H1 (cell line): ENCODE data around the gene SBF1. TPM values are rescaled to one million over a fixed set of nuclear protein-coding genes. Genes with fewer than 3 reads are reported as not detected.

Experiments used
- CTCF ChIA-PET: fragments of 300-600 bp; sonication (Branson Sonifier 250); formaldehyde crosslinking; loops from one replicate; lab custom pipeline; 2021; ENCODE audit not compliant: partially characterized antibody; lab: Charles Lee
- POLR2A ChIA-PET: fragments of 300-600 bp; sonication (Branson Sonifier 250); formaldehyde crosslinking; loops from one replicate; lab custom pipeline; 2021; ENCODE audit warnings: inconsistent platforms; ENCODE audit not compliant: partially characterized antibody; lab: Charles Lee
- DNase-seq, 2 experiments: peaks; one replicate each; pipeline versions ENCODE4 v3.0.0 to v3.0.0-alpha.2; 2010 to 2022; ENCODE audit warnings: low spot score in 2 of 2, low read depth in 1 of 2, mixed read lengths in 1 of 2
- FAIRE-seq: peaks from 2 replicates; lab custom pipeline; 2011; peaks lifted over from hg19 to GRCh38; lab: Jason Lieb, UNC
- H2AFZ ChIP-seq: 2 replicates; pipeline ENCODE4 v1.8.1; 2012; ENCODE audit warnings: low read length, inconsistent platforms
- H2AK5ac ChIP-seq: 2 replicates; pipeline ENCODE4 v1.6.1; 2013; ENCODE audit warnings: low read depth, low read length
- H2BK120ac ChIP-seq: replicated peaks from 2 replicates; pipeline ENCODE3; 2013; ENCODE audit warnings: low read depth, low read length, inconsistent platforms
- H2BK12ac ChIP-seq: 2 replicates; pipeline ENCODE4 v1.6.1; 2013; ENCODE audit warnings: low read depth, low read length
- H2BK15ac ChIP-seq: 2 replicates; pipeline ENCODE4 v1.6.1; 2013; ENCODE audit warnings: low read length
- H2BK20ac ChIP-seq: 2 replicates; pipeline ENCODE4 v1.6.1; 2013; ENCODE audit warnings: low read length
- H2BK5ac ChIP-seq: 2 replicates; pipeline ENCODE4 v1.6.1; 2013; ENCODE audit warnings: low read depth, low read length
- H3K14ac ChIP-seq: 2 replicates; pipeline ENCODE4 v1.6.1; 2013; ENCODE audit warnings: inconsistent platforms; ENCODE audit not compliant: insufficient read length
- H3K18ac ChIP-seq: 2 replicates; pipeline ENCODE4 v1.6.1; 2013; ENCODE audit warnings: low read length; ENCODE audit errors: extremely low read depth
- H3K23ac ChIP-seq: 2 replicates; pipeline ENCODE4 v1.6.1; 2013; ENCODE audit warnings: inconsistent platforms; ENCODE audit not compliant: insufficient read length
- H3K23me2 ChIP-seq: 2 replicates; pipeline ENCODE4 v1.6.1; 2013; ENCODE audit warnings: low read depth, low read length
- H3K27ac ChIP-seq: 2 replicates; pipeline ENCODE4 v1.6.1; 2011; ENCODE audit warnings: low read depth, low read length, inconsistent platforms
- H3K27me3 ChIP-seq, 4 experiments: replicated peaks in 1 of 4; 1 replicate in 1 of 4; 2 replicates in 3 of 4; pipeline versions ENCODE4 v1.6.1 to v1.8.1; 2011 to 2013; ENCODE audit warnings: low read length in 3 of 4, mild to moderate bottlenecking in 3 of 4, inconsistent platforms in 2 of 4, mixed read lengths in 2 of 4, moderate library complexity in 1 of 4; ENCODE audit not compliant: control insufficient read depth in 3 of 4, insufficient read depth in 3 of 4; ENCODE audit errors: extremely low read depth in 1 of 4
- H3K36me3 ChIP-seq, 4 experiments: 2 replicates each; pipeline versions ENCODE4 v1.6.1 to v1.8.1; 2011 to 2013; ENCODE audit warnings: mild to moderate bottlenecking in 4 of 4, low read length in 3 of 4, moderate library complexity in 2 of 4, control low read depth in 1 of 4, inconsistent platforms in 1 of 4; ENCODE audit not compliant: insufficient read depth in 4 of 4, control insufficient read depth in 2 of 4
- H3K4ac ChIP-seq: replicated peaks from 2 replicates; pipeline ENCODE3; 2013; ENCODE audit warnings: low read length, low read depth, mixed read lengths, inconsistent platforms; ENCODE audit not compliant: insufficient read length
- H3K4me1 ChIP-seq, 4 experiments: replicated peaks in 1 of 4; 1 replicate in 1 of 4; 2 replicates in 3 of 4; pipeline versions ENCODE4 v1.6.1 to v1.8.1; 2011 to 2013; ENCODE audit warnings: low read length in 3 of 4, inconsistent platforms in 2 of 4, mixed read lengths in 1 of 4; ENCODE audit not compliant: insufficient read depth in 4 of 4, control insufficient read depth in 3 of 4
- H3K4me2 ChIP-seq, 2 experiments: 2 replicates each; pipeline versions ENCODE4 v1.6.1 to v1.8.1; 2011 to 2013; ENCODE audit warnings: low read depth in 2 of 2, low read length in 2 of 2, control low read depth in 1 of 2, inconsistent platforms in 1 of 2, mild to moderate bottlenecking in 1 of 2; ENCODE audit not compliant: insufficient read depth in 1 of 2
- H3K4me3 ChIP-seq, 4 experiments: fragments of 200-600, 300-600 bp in 1 of 4; sonication (generic), shearing (Covaris generic), sonication (Bioruptor Twin) in 1 of 4; 2 replicates each; pipeline versions ENCODE4 v1.5.1 to v1.8.1; 2011 to 2016; ENCODE audit warnings: low read length in 4 of 4, low read depth in 3 of 4, control low read depth in 2 of 4, inconsistent platforms in 2 of 4, mild to moderate bottlenecking in 2 of 4, mixed read lengths in 1 of 4, moderate library complexity in 1 of 4; ENCODE audit not compliant: insufficient read depth in 2 of 4; ENCODE audit errors: extremely low read depth in 1 of 4
- H3K56ac ChIP-seq: replicated peaks from 2 replicates; pipeline ENCODE3; 2013; ENCODE audit warnings: low read depth, mild to moderate bottlenecking, mixed read lengths, low read length, inconsistent platforms; ENCODE audit not compliant: insufficient read length
- H3K79me1 ChIP-seq: 2 replicates; pipeline ENCODE4 v1.6.1; 2013; ENCODE audit warnings: low read depth, low read length, control low read depth
- H3K79me2 ChIP-seq, 2 experiments: 2 replicates each; pipeline versions ENCODE4 v1.6.1 to v1.8.1; 2012 to 2013; ENCODE audit warnings: low read length in 2 of 2, mild to moderate bottlenecking in 2 of 2, inconsistent platforms in 1 of 2; ENCODE audit not compliant: insufficient read depth in 2 of 2, control insufficient read depth in 1 of 2
- H3K9ac ChIP-seq, 4 experiments: replicated peaks in 1 of 4; 1 replicate in 1 of 4; 2 replicates in 3 of 4; pipeline versions ENCODE4 v1.6.1 to v1.8.1; 2011 to 2013; ENCODE audit warnings: low read depth in 3 of 4, low read length in 3 of 4, control low read depth in 2 of 4, mild to moderate bottlenecking in 2 of 4, moderate library complexity in 2 of 4, inconsistent platforms in 1 of 4; ENCODE audit errors: extremely low read depth in 1 of 4
- H3K9me3 ChIP-seq, 2 experiments: 2 replicates each; pipeline versions ENCODE4 v1.6.1 to v1.8.1; 2012 to 2013; ENCODE audit warnings: mild to moderate bottlenecking in 2 of 2, moderate library complexity in 2 of 2, control low read depth in 1 of 2, inconsistent platforms in 1 of 2, low read depth in 1 of 2, low read length in 1 of 2, mixed read lengths in 1 of 2; ENCODE audit not compliant: insufficient read depth in 2 of 2
- H4K20me1 ChIP-seq, 2 experiments: replicated peaks in 1 of 2; 2 replicates each; pipeline versions ENCODE3 to v1.8.1; 2011 to 2013; ENCODE audit warnings: inconsistent platforms in 2 of 2, low read length in 2 of 2, mild to moderate bottlenecking in 1 of 2; ENCODE audit not compliant: insufficient read depth in 2 of 2, control insufficient read depth in 1 of 2
- H4K5ac ChIP-seq: 2 replicates; pipeline ENCODE4 v1.6.1; 2013; ENCODE audit warnings: low read length, low read depth, mixed read lengths, inconsistent platforms; ENCODE audit not compliant: insufficient read length
- H4K8ac ChIP-seq: 2 replicates; pipeline ENCODE4 v1.8.0; 2013; ENCODE audit warnings: mild to moderate bottlenecking, moderate library complexity, low read length, inconsistent platforms; ENCODE audit not compliant: insufficient read depth; ENCODE audit errors: extremely low read depth
- H4K91ac ChIP-seq: replicated peaks from 2 replicates; pipeline ENCODE3; 2013; ENCODE audit warnings: low read length, mixed read lengths, inconsistent platforms; ENCODE audit not compliant: insufficient read length
- CBX5 ChIP-seq: fragments of 300-800, 300-1000 bp; sonication (generic); IDR thresholded peaks from 2 replicates; pipeline ENCODE4 v1.7.1; 2016; ENCODE audit warnings: antibody characterized with exemption, low read length, low read depth
- CHD1 ChIP-seq: IDR thresholded peaks from 2 replicates; pipeline ENCODE4 v1.6.1; 2012; ENCODE audit warnings: low read depth, low read length, improper control_type of control experiment
- CTBP2 ChIP-seq: IDR thresholded peaks from 2 replicates; pipeline ENCODE4 v1.7.0; 2011; ENCODE audit warnings: borderline replicate concordance, mild to moderate bottlenecking, moderate library complexity, mixed read lengths, low read length; ENCODE audit not compliant: insufficient read depth, insufficient read length
- CTCF ChIP-seq, 3 experiments: IDR thresholded peaks; 1 replicate in 2 of 3; 2 replicates in 1 of 3; pipeline versions ENCODE4 v1.5.1 to v1.6.1; 2011; ENCODE audit warnings: low read length in 3 of 3, mild to moderate bottlenecking in 3 of 3, inconsistent platforms in 2 of 3, low read depth in 1 of 3, moderate library complexity in 1 of 3; ENCODE audit not compliant: insufficient read depth in 1 of 3; ENCODE audit errors: control extremely low read depth in 1 of 3
- NRF1 ChIP-seq: IDR thresholded peaks from 2 replicates; pipeline ENCODE4 v1.6.1; 2011; ENCODE audit warnings: mild to moderate bottlenecking, low read depth, low read length, improper control_type of control experiment
- SAP30 ChIP-seq: fragments of 300-600 bp; sonication (generic); IDR thresholded peaks from 2 replicates; pipeline ENCODE4 v1.7.1; 2012; ENCODE audit warnings: low read length, moderate library complexity, mild to moderate bottlenecking, inconsistent platforms; ENCODE audit not compliant: insufficient read depth, insufficient replicate concordance
- SIN3A ChIP-seq, 2 experiments: IDR thresholded peaks in 1 of 2; conservative IDR thresholded peaks in 1 of 2; 2 replicates each; pipeline ENCODE4 v1.6.1; 2011 to 2012; ENCODE audit warnings: low read length in 2 of 2, improper control_type of control experiment in 1 of 2, low read depth in 1 of 2, mild to moderate bottlenecking in 1 of 2
- WGBS, 2 experiments: shearing (Covaris generic) in 1 of 2; methylation state at CpG; one replicate each; pipeline versions ENCODE4 v1.1.6 to v1.1.7; 2013 to 2015; ENCODE audit warnings: low lambda C conversion rate in 2 of 2, mixed read lengths in 2 of 2, inconsistent platforms in 1 of 2, low coverage in 1 of 2, missing lambda C conversion rate in 1 of 2; ENCODE audit not compliant: insufficient replicate concordance in 2 of 2, insufficient coverage in 1 of 2, insufficient read length in 1 of 2; ENCODE audit errors: extremely low coverage in 1 of 2, missing lambda C conversion rate in 1 of 2; 5-methylcytosine and 5-hydroxymethylcytosine counted together
- polyA plus RNA-seq, 7 experiments: library from polyadenylated mRNA; depleted of rRNA in 3 of 7; stranded (reverse) in 5 of 7; unstranded in 2 of 7; fragments of >200 nt in 5 of 7; fragments of 200-250 nt in 2 of 7; gene quantifications; 1 replicate in 5 of 7; 2 replicates in 1 of 7; 4 replicates in 1 of 7; pipeline versions ENCODE4 v1.2.1 to v1.2.3, GENCODE V29; 2011 to 2013; ENCODE audit warnings: missing spikeins in 2 of 7, mixed read lengths in 2 of 7
- total RNA-seq: library from RNA; stranded (reverse); fragmentation: NEBNext Ultra II Directional; extraction: Animal tissue kit (Norgen Biotek cat#: 25700); gene quantifications from 2 replicates; pipeline ENCODE4 v1.2.1, GENCODE V29; 2021
- TF ChIP-seq, protein P1 (sequence below): IDR thresholded peaks from 2 replicates; pipeline ENCODE4 v1.6.1; 2012; ENCODE audit warnings: low read length, inconsistent platforms

Gene SBF1
- total and polyA plus RNA-seq, 2 of the 8 experiments (the other 6 are each of a cell fraction or from before 2014, with no cell fraction given), result 29.1 to 71.5 TPM

- H2BK12ac ChIP-seq, result no peak overlapping the region
- no peak overlapping the region for H3K4ac ChIP-seq
- no peaks in the 10 kb centered on the region for H3K4me1 ChIP-seq
- DNase-seq (no peak), FAIRE-seq (no peak)
- H3K9me3 ChIP-seq, result no peaks in the 10 kb centered on the region
- no peak overlapping the region for H3K18ac ChIP-seq
- H3K79me1 ChIP-seq, result no peaks in the 10 kb centered on the region
- H4K5ac ChIP-seq, result no peak overlapping the region
- H3K14ac ChIP-seq, result no peak overlapping the region
- H3K9ac ChIP-seq, result no peak overlapping the region
- no peak overlapping the region for H2BK120ac ChIP-seq
- no peaks in the 10 kb centered on the region for H3K23me2 ChIP-seq
- H2AK5ac ChIP-seq, result no peak overlapping the region
- H2AFZ ChIP-seq, result no peak overlapping the region
- CTCF ChIA-PET, result interaction anchor here (0.6 to 6.0 kb wide), 6 partner anchors 14 to 585 kb away, joined by 3 to 60 read pairs (median 4); no protein-coding TSS in a partner anchor
- H3K56ac ChIP-seq, result no peak overlapping the region
- no peak overlapping the region for H4K91ac ChIP-seq
- no peak overlapping the region for H3K4me2 ChIP-seq
- no peak overlapping the region for H4K8ac ChIP-seq
- H3K79me2 ChIP-seq, result no peaks in the 10 kb centered on the region
- no peak overlapping the region for H2BK15ac ChIP-seq
- no peak overlapping the region for H3K23ac ChIP-seq
- no peak overlapping the region for H3K4me3 ChIP-seq
- POLR2A ChIA-PET, result interaction anchor here (1.7 kb wide), 1 partner anchor 12 kb away, joined by 5 read pairs; no protein-coding TSS in a partner anchor
- peaks cover 10 to 14% of the 10 kb centered on the region in 2 experiments for H4K20me1 ChIP-seq
- H3K27me3 ChIP-seq, result no peaks in the 10 kb centered on the region; a peak in 1 of 7 replicates
- WGBS, 2 experiments, result 100% methylated on average over 7 of the region's 11 CpGs; no CpG with 5 or more reads in 1 of the 2 experiments
- H3K36me3 ChIP-seq, result peaks cover 10 to 48% (median 25%) of the 10 kb centered on the region in 4 experiments
- no peak overlapping the region for H3K27ac ChIP-seq
- H2BK5ac ChIP-seq, result no peak overlapping the region
- no peak overlapping the region for H2BK20ac ChIP-seq
- no peak for TF ChIP-seq CTCF (IDR thresholded peaks at IDR 0.05; ENCODE audit: control extremely low read depth in 1 of 3, insufficient read depth in 1 of 3, low read depth in 1 of 3, low read length in 3 of 3)
- TF ChIP-seq SIN3A (conservative IDR thresholded peaks at IDR 0.05 in 1 of 2, IDR thresholded peaks at IDR 0.05 in 1 of 2; ENCODE audit: low read depth in 1 of 2, low read length in 2 of 2), result no peak
- TF ChIP-seq SAP30, result no peak
- TF ChIP-seq CHD1, result no peak
- TF ChIP-seq CTBP2, result no peak
- TF ChIP-seq, protein P1, sequence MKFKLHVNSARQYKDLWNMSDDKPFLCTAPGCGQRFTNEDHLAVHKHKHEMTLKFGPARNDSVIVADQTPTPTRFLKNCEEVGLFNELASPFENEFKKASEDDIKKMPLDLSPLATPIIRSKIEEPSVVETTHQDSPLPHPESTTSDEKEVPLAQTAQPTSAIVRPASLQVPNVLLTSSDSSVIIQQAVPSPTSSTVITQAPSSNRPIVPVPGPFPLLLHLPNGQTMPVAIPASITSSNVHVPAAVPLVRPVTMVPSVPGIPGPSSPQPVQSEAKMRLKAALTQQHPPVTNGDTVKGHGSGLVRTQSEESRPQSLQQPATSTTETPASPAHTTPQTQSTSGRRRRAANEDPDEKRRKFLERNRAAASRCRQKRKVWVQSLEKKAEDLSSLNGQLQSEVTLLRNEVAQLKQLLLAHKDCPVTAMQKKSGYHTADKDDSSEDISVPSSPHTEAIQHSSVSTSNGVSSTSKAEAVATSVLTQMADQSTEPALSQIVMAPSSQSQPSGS, result no peak
- TF ChIP-seq CBX5, result no peak
- TF ChIP-seq NRF1, result no peak
Observed at GRCh38 chr22:50456026-50456425, 18.8 kb downstream of the SBF1 start.
